Mesenchymal stem cell (in vitro differentiated cells and primary cell): Measurements from ENCODE around the gene C16orf78. TPM values are rescaled to one million over a fixed set of nuclear protein-coding genes. Genes with fewer than 3 reads are reported as not detected.

Source experiments
- DNase-seq: peaks from one replicate; pipeline ENCODE4 v3.0.0-alpha.2; 2013
- H2AFZ ChIP-seq: one replicate; pipeline ENCODE4 v1.6.1; 2013; ENCODE audit warnings: low read depth, mild to moderate bottlenecking, control low read depth, inconsistent platforms, low read length, moderate library complexity
- H2AK5ac ChIP-seq: 2 replicates; pipeline ENCODE4 v1.6.1; 2013; ENCODE audit warnings: low read length, moderate library complexity, mild to moderate bottlenecking, inconsistent platforms; ENCODE audit not compliant: severe bottlenecking
- H2BK120ac ChIP-seq: one replicate; pipeline ENCODE4 v1.6.1; 2013; ENCODE audit warnings: low read depth, mild to moderate bottlenecking, inconsistent platforms, low read length, moderate library complexity
- H2BK12ac ChIP-seq, 2 experiments: one replicate each; pipeline ENCODE4 v1.6.1; 2013; ENCODE audit warnings: inconsistent platforms in 2 of 2, low read length in 2 of 2, mild to moderate bottlenecking in 2 of 2, moderate library complexity in 2 of 2, control low read depth in 1 of 2
- H2BK15ac ChIP-seq: one replicate; pipeline ENCODE4 v1.6.1; 2013; ENCODE audit warnings: mild to moderate bottlenecking, low read depth, inconsistent platforms; ENCODE audit not compliant: poor library complexity, severe bottlenecking
- H2BK5ac ChIP-seq: 2 replicates; pipeline ENCODE4 v1.6.1; 2013; ENCODE audit warnings: low read depth, mild to moderate bottlenecking, low read length, control low read depth, inconsistent platforms; ENCODE audit not compliant: poor library complexity, severe bottlenecking
- H3K14ac ChIP-seq, 2 experiments: one replicate each; pipeline ENCODE4 v1.6.1; 2013; ENCODE audit warnings: inconsistent platforms in 2 of 2, low read length in 2 of 2, control low read depth in 1 of 2, mild to moderate bottlenecking in 1 of 2, moderate library complexity in 1 of 2
- H3K18ac ChIP-seq, 2 experiments: one replicate each; pipeline ENCODE4 v1.6.1; 2013; ENCODE audit warnings: inconsistent platforms in 2 of 2, low read length in 2 of 2, control low read depth in 1 of 2, low read depth in 1 of 2, mild to moderate bottlenecking in 1 of 2
- H3K23ac ChIP-seq, 2 experiments: one replicate each; pipeline ENCODE4 v1.6.1; 2013; ENCODE audit warnings: inconsistent platforms in 2 of 2, low read length in 2 of 2, mild to moderate bottlenecking in 2 of 2, moderate library complexity in 2 of 2, control low read depth in 1 of 2
- H3K27ac ChIP-seq: 2 replicates; pipeline ENCODE4 v1.5.1; 2013; ENCODE audit warnings: mild to moderate bottlenecking, moderate library complexity, low read length, control low read depth, inconsistent platforms; ENCODE audit not compliant: poor library complexity, severe bottlenecking
- H3K27me3 ChIP-seq, 2 experiments: 2 replicates each; pipeline versions ENCODE4 v1.6.1 to v1.7.0; 2013; ENCODE audit warnings: low read length in 2 of 2, mild to moderate bottlenecking in 2 of 2, moderate library complexity in 2 of 2, control low read depth in 1 of 2, inconsistent platforms in 1 of 2; ENCODE audit not compliant: control insufficient read depth in 1 of 2, insufficient read depth in 1 of 2
- H3K36me3 ChIP-seq, 2 experiments: 2 replicates each; pipeline versions ENCODE4 v1.6.1 to v1.7.0; 2013; ENCODE audit warnings: low read length in 2 of 2, control low read depth in 1 of 2, inconsistent platforms in 1 of 2, low read depth in 1 of 2, mild to moderate bottlenecking in 1 of 2; ENCODE audit not compliant: insufficient read depth in 2 of 2, control insufficient read depth in 1 of 2
- H3K4ac ChIP-seq, 2 experiments: one replicate each; pipeline ENCODE4 v1.6.1; 2013; ENCODE audit warnings: inconsistent platforms in 2 of 2, low read length in 2 of 2, mild to moderate bottlenecking in 2 of 2, moderate library complexity in 2 of 2, control low read depth in 1 of 2, low read depth in 1 of 2
- H3K4me1 ChIP-seq: 2 replicates; pipeline ENCODE4 v1.6.1; 2013; ENCODE audit warnings: low read depth, low read length, control low read depth; ENCODE audit not compliant: control insufficient read depth, insufficient read depth
- H3K4me2 ChIP-seq: 2 replicates; pipeline ENCODE4 v1.6.1; 2013; ENCODE audit warnings: low read length, mild to moderate bottlenecking, inconsistent platforms; ENCODE audit not compliant: poor library complexity, severe bottlenecking
- H3K4me3 ChIP-seq, 2 experiments: 2 replicates each; pipeline versions ENCODE4 v1.5.1 to v1.7.0; 2013; ENCODE audit warnings: low read length in 2 of 2, mild to moderate bottlenecking in 2 of 2, control low read depth in 1 of 2, low read depth in 1 of 2; ENCODE audit not compliant: insufficient read depth in 1 of 2
- H3K79me1 ChIP-seq: replicated peaks from 2 replicates; pipeline ENCODE4 v1.6.1; 2013; ENCODE audit warnings: mild to moderate bottlenecking, control low read depth, low read length, inconsistent platforms; ENCODE audit not compliant: poor library complexity, severe bottlenecking
- H3K9ac ChIP-seq: 2 replicates; pipeline ENCODE4 v1.7.0; 2013; ENCODE audit warnings: mild to moderate bottlenecking, low read length, moderate library complexity
- H3K9me3 ChIP-seq: 2 replicates; pipeline ENCODE4 v1.7.0; 2013; ENCODE audit warnings: mild to moderate bottlenecking, low read length; ENCODE audit not compliant: control insufficient read depth
- H4K8ac ChIP-seq: one replicate; pipeline ENCODE4 v1.6.1; 2013; ENCODE audit warnings: inconsistent platforms, mild to moderate bottlenecking, low read length, moderate library complexity
- H4K91ac ChIP-seq: one replicate; pipeline ENCODE4 v1.6.1; 2013; ENCODE audit warnings: mild to moderate bottlenecking, low read length, inconsistent platforms
- WGBS: methylation state at CpG from one replicate; pipeline ENCODE4 v1.1.7; 2013; ENCODE audit warnings: mixed read lengths; 5-methylcytosine and 5-hydroxymethylcytosine counted together
- polyA plus RNA-seq, 2 experiments: library from polyadenylated mRNA; stranded (reverse); fragments of 200-250 nt; gene quantifications; one replicate each; pipeline ENCODE4 v1.2.3, GENCODE V29; 2013

Gene C16orf78
- not detected for polyA plus RNA-seq (2013, experiment 1 of 2)
- polyA plus RNA-seq (2013, experiment 2 of 2) = not detected

GRCh38 chr16:49373504-49373903 lies at the start of gene C16orf78:
C16orf78 (plus strand) TSS chr16:49373804; CDS start chr16:49373940, 136 bp downstream.
- no peak within 1 kb of the TSS for H4K91ac ChIP-seq
- no peak for DNase-seq
- no peak within 1 kb of the TSS for H2BK120ac ChIP-seq
- no peak within 1 kb of the TSS for H3K14ac ChIP-seq
- no peaks in the 10 kb centered on the region for H3K4me1 ChIP-seq
- no peaks in the 10 kb centered on the region for H3K9me3 ChIP-seq
- H2AFZ ChIP-seq = no peak within 1 kb of the TSS
- no peak within 1 kb of the TSS for H4K8ac ChIP-seq
- no peak within 1 kb of the TSS for H3K4me2 ChIP-seq
- H3K36me3 ChIP-seq = no peaks in the 10 kb centered on the region
- H3K4ac ChIP-seq = no peak within 1 kb of the TSS
- H3K79me1 ChIP-seq = no peaks in the 10 kb centered on the region
- no peak within 1 kb of the TSS for H2BK5ac ChIP-seq
- H2BK15ac ChIP-seq = no peak within 1 kb of the TSS
- no peak within 1 kb of the TSS for H3K23ac ChIP-seq
- H3K27ac ChIP-seq = no peak within 1 kb of the TSS
- WGBS = 58% methylated on average over 4 of the region's 4 CpGs
- no peak within 1 kb of the TSS for H3K9ac ChIP-seq
- peaks cover 0 to 3% of the 10 kb centered on the region in 2 experiments for H3K27me3 ChIP-seq
- no peak within 1 kb of the TSS for H2AK5ac ChIP-seq
- no peak within 1 kb of the TSS for H2BK12ac ChIP-seq
- H3K4me3 ChIP-seq = no peak within 1 kb of the TSS
- H3K18ac ChIP-seq = no peak within 1 kb of the TSS

DNA sequence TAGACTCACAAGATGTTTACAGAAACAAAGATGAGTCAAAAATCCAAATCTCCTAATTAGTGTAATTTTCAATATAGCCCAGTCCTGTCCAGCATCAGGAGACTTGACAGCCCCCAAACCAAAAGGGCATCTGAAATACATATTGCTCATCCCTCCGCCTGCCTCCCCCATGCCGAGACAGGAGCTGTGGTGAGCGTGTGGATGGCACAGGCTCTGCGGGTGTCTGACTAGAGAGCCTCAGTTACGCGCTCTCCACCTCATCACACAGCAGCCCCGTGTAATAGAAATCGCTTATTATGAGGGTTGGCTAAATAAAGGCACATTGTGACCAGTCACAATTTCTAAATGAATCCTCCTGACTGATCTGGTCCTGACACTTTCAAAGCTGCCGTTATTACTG lies 48.9 kb upstream of the C16orf78 start:
- H3K36me3 ChIP-seq = no peaks in the 10 kb centered on the region
- no peak overlapping the region for H2BK15ac ChIP-seq
- H3K4me3 ChIP-seq = no peak overlapping the region
- no peak overlapping the region for H3K9ac ChIP-seq
- no peak overlapping the region for H2BK5ac ChIP-seq
- no peak overlapping the region for H3K27ac ChIP-seq
- H3K4ac ChIP-seq = no peak overlapping the region
- no peak overlapping the region for H2AFZ ChIP-seq
- no peaks in the 10 kb centered on the region for H3K4me1 ChIP-seq
- WGBS = 90% methylated on average over 7 of the region's 9 CpGs
- H3K4me2 ChIP-seq = no peak overlapping the region
- H2AK5ac ChIP-seq = no peak overlapping the region
- no peaks in the 10 kb centered on the region for H3K79me1 ChIP-seq
- H2BK12ac ChIP-seq = no peak overlapping the region
- no peak overlapping the region for H3K23ac ChIP-seq
- no peaks in the 10 kb centered on the region for H3K27me3 ChIP-seq
- no peaks in the 10 kb centered on the region for H3K9me3 ChIP-seq
- no peak for DNase-seq
- no peak overlapping the region for H3K18ac ChIP-seq
- H4K91ac ChIP-seq = no peak overlapping the region
- H2BK120ac ChIP-seq = no peak overlapping the region
- no peak overlapping the region for H4K8ac ChIP-seq
- no peak overlapping the region for H3K14ac ChIP-seq

GRCh38 chr16:49327466-49327865 lies 46.1 kb upstream of the C16orf78 start:
- H2AFZ ChIP-seq = no peak overlapping the region

GRCh38 chr16:49328325-49328724 lies 45.3 kb upstream of the C16orf78 start:
- no peak overlapping the region for H2BK5ac ChIP-seq
- H3K4me3 ChIP-seq = no peak overlapping the region
- H2BK120ac ChIP-seq = no peak overlapping the region
- H3K23ac ChIP-seq = no peak overlapping the region
- no peak overlapping the region for H2AK5ac ChIP-seq
- H3K4me2 ChIP-seq = no peak overlapping the region
- 83% methylated on average over 4 of the region's 4 CpGs for WGBS
- H3K4me1 ChIP-seq = no peaks in the 10 kb centered on the region
- H2BK15ac ChIP-seq = no peak overlapping the region
- DNase-seq = no peak
- H3K4ac ChIP-seq = no peak overlapping the region
- no peak overlapping the region for H3K14ac ChIP-seq
- no peak overlapping the region for H3K18ac ChIP-seq
- no peaks in the 10 kb centered on the region for H3K9me3 ChIP-seq
- no peak overlapping the region for H4K8ac ChIP-seq
- H3K36me3 ChIP-seq = no peaks in the 10 kb centered on the region
- no peak overlapping the region for H2BK12ac ChIP-seq
- no peak overlapping the region for H3K9ac ChIP-seq
- H2AFZ ChIP-seq = no peak overlapping the region
- no peaks in the 10 kb centered on the region for H3K27me3 ChIP-seq
- no peaks in the 10 kb centered on the region for H3K79me1 ChIP-seq
- no peak overlapping the region for H3K27ac ChIP-seq
- H4K91ac ChIP-seq = no peak overlapping the region

More at GRCh38 chr16:49327466-49327865, 46.1 kb upstream of the C16orf78 start:
- Histone ChIP-seq H2AK5ac (no peak overlapping the region), H3K14ac (no peak overlapping the region), H3K27me3 (no peaks in the 10 kb centered on the region), H3K9ac (no peak overlapping the region), H2BK5ac (no peak overlapping the region), H3K4me3 (no peak overlapping the region), H3K4ac (no peak overlapping the region), H4K91ac (no peak overlapping the region), H2BK15ac (no peak overlapping the region), H3K4me1 (no peaks in the 10 kb centered on the region), H3K9me3 (no peaks in the 10 kb centered on the region), H2BK120ac (no peak overlapping the region), H3K79me1 (no peaks in the 10 kb centered on the region), H4K8ac (no peak overlapping the region), H3K4me2 (no peak overlapping the region), H3K36me3 (no peaks in the 10 kb centered on the region), H3K18ac (no peak overlapping the region), H3K27ac (no peak overlapping the region), H2BK12ac (no peak overlapping the region), H3K23ac (no peak overlapping the region)
- WGBS = 75% methylated on average over 4 of the region's 4 CpGs
- DNase-seq = no peak
